IMR-90 (cell line): ENCODE measurements around the gene DENND1C. TPM values are rescaled to one million over a fixed set of nuclear protein-coding genes. Genes with fewer than 3 reads are reported as not detected.

Experiments used
- ATAC-seq: fragments of 200-7000 bp; cut with Tn5 transposase; 2 replicates; pipeline ENCODE4 v1.9.1; 2020; ENCODE audit warnings: low read depth, mild to moderate bottlenecking, moderate library complexity
- BruUV-seq: library from RNA; stranded (reverse); fragments of 400-500 nt; replicated peaks from 2 replicates; lab custom pipeline; 2021; lab: Mats Ljungman, UMichigan
- CTCF ChIA-PET: fragments of 300-600 bp; formaldehyde crosslinking; extraction: SDS; loops from one replicate; lab custom pipeline; 2021; ENCODE audit warnings: antibody characterized with exemption; lab: Yijun Ruan, JAX
- POLR2A ChIA-PET: fragments of 300-600 bp; sonication (Branson Sonifier 250); formaldehyde crosslinking; loops from one replicate; lab custom pipeline; 2022; ENCODE audit warnings: antibody characterized with exemption; ENCODE audit not compliant: unreplicated experiment; lab: Charles Lee
- DNase-seq: peaks from one replicate; pipeline ENCODE4 v3.0.0; 2013
- H2AFZ ChIP-seq: replicated peaks from 2 replicates; pipeline ENCODE3; 2013; ENCODE audit warnings: low read length, mild to moderate bottlenecking; ENCODE audit not compliant: poor library complexity
- H2AK5ac ChIP-seq: 2 replicates; pipeline ENCODE4 v1.6.1; 2013; ENCODE audit warnings: low read depth, low read length, inconsistent platforms
- H2AK9ac ChIP-seq: replicated peaks from 2 replicates; pipeline ENCODE3; 2013; ENCODE audit warnings: mild to moderate bottlenecking, low read depth, low read length, moderate library complexity; ENCODE audit not compliant: poor library complexity
- H2BK120ac ChIP-seq: 2 replicates; pipeline ENCODE4 v1.6.1; 2013; ENCODE audit warnings: low read depth, low read length, inconsistent platforms
- H2BK15ac ChIP-seq: 3 replicates; pipeline ENCODE4 v1.6.1; 2013; ENCODE audit warnings: low read depth, low read length, inconsistent platforms
- H2BK20ac ChIP-seq: 2 replicates; pipeline ENCODE4 v1.6.1; 2013; ENCODE audit warnings: low read depth, mild to moderate bottlenecking, inconsistent platforms, low read length, moderate library complexity
- H2BK5ac ChIP-seq: 2 replicates; pipeline ENCODE4 v1.6.1; 2013; ENCODE audit warnings: mild to moderate bottlenecking, low read depth, low read length, inconsistent platforms; ENCODE audit not compliant: poor library complexity, severe bottlenecking
- H3K14ac ChIP-seq: replicated peaks from 2 replicates; pipeline ENCODE4 v1.6.1; 2013; ENCODE audit warnings: low read depth, low read length, inconsistent platforms
- H3K18ac ChIP-seq: 2 replicates; pipeline ENCODE4 v1.6.1; 2013; ENCODE audit warnings: low read depth, low read length, control low read depth
- H3K23ac ChIP-seq: 2 replicates; pipeline ENCODE4 v1.6.1; 2013; ENCODE audit warnings: low read depth, low read length, inconsistent platforms
- H3K27ac ChIP-seq: 2 replicates; pipeline ENCODE4 v1.5.1; 2013; ENCODE audit warnings: mild to moderate bottlenecking, control low read depth, low read length; ENCODE audit not compliant: insufficient read depth
- H3K27me3 ChIP-seq: 2 replicates; pipeline ENCODE4 v1.6.1; 2013; ENCODE audit warnings: low read length; ENCODE audit not compliant: control insufficient read depth, insufficient read depth
- H3K36me3 ChIP-seq: 2 replicates; pipeline ENCODE4 v1.6.1; 2013; ENCODE audit warnings: low read length, mixed read lengths; ENCODE audit not compliant: control insufficient read depth, insufficient read depth
- H3K4ac ChIP-seq: 2 replicates; pipeline ENCODE4 v1.6.1; 2013; ENCODE audit warnings: low read depth, low read length, inconsistent platforms
- H3K4me1 ChIP-seq: 2 replicates; pipeline ENCODE4 v1.6.1; 2013; ENCODE audit warnings: low read length, mixed read lengths; ENCODE audit not compliant: control insufficient read depth, insufficient read depth
- H3K4me2 ChIP-seq: 2 replicates; pipeline ENCODE4 v1.6.1; 2013; ENCODE audit warnings: low read depth, mild to moderate bottlenecking, control low read depth, low read length, moderate library complexity
- H3K4me3 ChIP-seq: 2 replicates; pipeline ENCODE4 v1.5.1; 2013; ENCODE audit warnings: low read depth, mild to moderate bottlenecking, control low read depth, low read length, moderate library complexity; ENCODE audit not compliant: insufficient read depth
- H3K56ac ChIP-seq: 2 replicates; pipeline ENCODE4 v1.6.1; 2013; ENCODE audit warnings: low read length, inconsistent platforms; ENCODE audit not compliant: insufficient read depth; ENCODE audit errors: extremely low read depth
- H3K79me1 ChIP-seq, 2 experiments: 2 replicates each; pipeline ENCODE4 v1.6.1; 2013; ENCODE audit warnings: low read length in 2 of 2, inconsistent platforms in 1 of 2, low read depth in 1 of 2
- H3K9ac ChIP-seq: 2 replicates; pipeline ENCODE4 v1.6.1; 2013; ENCODE audit warnings: low read depth, low read length, control low read depth
- H3K9me1 ChIP-seq: 2 replicates; pipeline ENCODE4 v1.6.1; 2013; ENCODE audit warnings: low read length, inconsistent platforms; ENCODE audit not compliant: insufficient read depth
- H3K9me3 ChIP-seq: 2 replicates; pipeline ENCODE4 v1.6.1; 2013; ENCODE audit warnings: low read length; ENCODE audit not compliant: control insufficient read depth, insufficient read depth
- H4K20me1 ChIP-seq: 2 replicates; pipeline ENCODE4 v1.6.1; 2013; ENCODE audit warnings: low read length, inconsistent platforms; ENCODE audit not compliant: insufficient read depth
- H4K5ac ChIP-seq: 2 replicates; pipeline ENCODE4 v1.6.1; 2013; ENCODE audit warnings: mild to moderate bottlenecking, low read depth, low read length, control low read depth
- H4K8ac ChIP-seq, 2 experiments: 2 replicates each; pipeline ENCODE4 v1.6.1; 2013; ENCODE audit warnings: low read depth in 2 of 2, low read length in 2 of 2, control low read depth in 1 of 2, inconsistent platforms in 1 of 2
- H4K91ac ChIP-seq: 2 replicates; pipeline ENCODE4 v1.6.1; 2013; ENCODE audit warnings: low read depth, low read length, inconsistent platforms; ENCODE audit not compliant: insufficient read depth
- BHLHE40 ChIP-seq: fragments of 150-350 bp; IDR thresholded peaks from 2 replicates; pipeline ENCODE4 v1.6.1; 2016; ENCODE audit warnings: mild to moderate bottlenecking, low read depth, low read length
- CEBPB ChIP-seq: IDR thresholded peaks from 2 replicates; pipeline ENCODE4 v1.6.1; 2012; ENCODE audit warnings: low read depth, low read length, improper control_type of control experiment
- CTCF ChIP-seq: conservative IDR thresholded peaks from 2 replicates; pipeline ENCODE4 v1.5.1; 2012; ENCODE audit warnings: mild to moderate bottlenecking, low read depth, low read length, improper control_type of control experiment
- ELK1 ChIP-seq: fragments of 150-350 bp; IDR thresholded peaks from 2 replicates; pipeline ENCODE4 v1.6.1; 2016; ENCODE audit warnings: low read depth, mild to moderate bottlenecking, low read length, moderate library complexity, borderline replicate concordance
- FOS ChIP-seq: fragments of 150-350 bp; IDR thresholded peaks from 2 replicates; pipeline ENCODE4 v1.6.1; 2016; ENCODE audit warnings: low read depth, low read length
- MAFK ChIP-seq: IDR thresholded peaks from 2 replicates; pipeline ENCODE4 v1.6.1; 2012; ENCODE audit warnings: low read depth, low read length, improper control_type of control experiment
- MAZ ChIP-seq: IDR thresholded peaks from 2 replicates; pipeline ENCODE4 v1.6.1; 2012; ENCODE audit warnings: low read depth, mild to moderate bottlenecking, low read length, improper control_type of control experiment, moderate library complexity, borderline replicate concordance
- MXI1 ChIP-seq: IDR thresholded peaks from 2 replicates; pipeline ENCODE4 v1.6.1; 2012; ENCODE audit warnings: low read depth, mild to moderate bottlenecking, low read length, moderate library complexity, borderline replicate concordance
- RAD21 ChIP-seq: IDR thresholded peaks from 2 replicates; pipeline ENCODE4 v1.6.1; 2012; ENCODE audit warnings: low read length, improper control_type of control experiment
- RCOR1 ChIP-seq: IDR thresholded peaks from 2 replicates; pipeline ENCODE4 v1.6.1; 2012; ENCODE audit warnings: mild to moderate bottlenecking, low read length, improper control_type of control experiment; ENCODE audit not compliant: insufficient replicate concordance
- SMC3 ChIP-seq: fragments of 150-350 bp; IDR thresholded peaks from 2 replicates; pipeline ENCODE4 v1.6.1; 2016; ENCODE audit warnings: low read depth, mild to moderate bottlenecking, antibody characterized with exemption, low read length, moderate library complexity
- USF2 ChIP-seq: fragments of 150-350 bp; IDR thresholded peaks from 2 replicates; pipeline ENCODE4 v1.6.1; 2017; ENCODE audit warnings: mild to moderate bottlenecking, antibody characterized with exemption, low read length, low read depth
- WGBS, 2 experiments: methylation state at CpG; one replicate each; pipeline versions ENCODE4 v1.1.5 to v1.1.7; 2013; ENCODE audit warnings: missing lambda C conversion rate in 2 of 2; ENCODE audit not compliant: insufficient read length in 1 of 2; ENCODE audit errors: extremely low coverage in 2 of 2; 5-methylcytosine and 5-hydroxymethylcytosine counted together
- dilution Hi-C: fragments of 300-500 bp; cut with HindIII; formaldehyde crosslinking; loops from one replicate; pipeline ENCODE4 v1.14.3; 2018; ENCODE audit warnings: low sequenced_read_pairs; ENCODE audit not compliant: unreplicated experiment
- in situ Hi-C: fragments of 300-500 bp; cut with MboI; formaldehyde crosslinking; loops from 3 replicates; pipeline ENCODE4 v1.14.3; 2019; ENCODE audit warnings: low sequenced_read_pairs, inconsistent platforms, mixed read lengths
- intact Hi-C: fragments of 100-400 bp; cut with micrococcal nuclease; formaldehyde crosslinking; loops from 2 replicates; pipeline ENCODE4 v1.10.0; 2022
- polyA plus RNA-seq, 3 experiments: library from polyadenylated mRNA; depleted of rRNA; stranded (reverse); fragments of >200 nt; gene quantifications; 2 replicates each; pipeline ENCODE4 v1.2.3, GENCODE V29; 2012; ENCODE audit warnings: low replicate concordance in 1 of 3
- total RNA-seq: library from RNA; depleted of rRNA; stranded (reverse); fragments of >200 nt; gene quantifications from 2 replicates; pipeline ENCODE4 v1.2.3, GENCODE V29; 2012

DENND1C gene
- total and polyA plus RNA-seq, 2 of the 4 experiments (the other 2 are of a cell fraction) = not detected

GRCh38 chr19:6459262-6460098, 22.1 kb downstream of the DENND1C start, which contains the start of gene SLC25A23:
TSS of gene SLC25A23 (minus strand) at chr19:6459792. CDS start at chr19:6459628, 164 bp downstream.
- H3K27ac ChIP-seq = peak within 1 kb of the TSS; percentile 4; the same call in 1 of the 2 replicates
- TF ChIP-seq MXI1 (no peak), MAFK (no peak), RCOR1 (no peak), USF2 (no peak), BHLHE40 (no peak), FOS (no peak), SMC3 (no peak), MAZ (no peak), RAD21 (no peak), CEBPB (no peak), ELK1 (no peak), CTCF (no peak)

More at GRCh38 chr19:6459262-6460098, 22.1 kb downstream of the DENND1C start, which contains the start of gene SLC25A23:
- Histone ChIP-seq H3K4me3 (peak within 1 kb of the TSS; percentile 61), H2BK20ac (no peak within 1 kb of the TSS), H2AK9ac (peak within 1 kb of the TSS; percentile 52), H2BK120ac (0 out of 2 replicates have a peak within 1 kb of the TSS, but pooled peaks have one; percentile 55), H3K9me1 (no peaks in the 10 kb centered on the region; the same call in 1 of the 2 replicates), H3K4me1 (peaks cover 3% of the 10 kb centered on the region; the same call in 1 of the 2 replicates), H3K36me3 (peaks cover 2% of the 10 kb centered on the region; the same call in 1 of the 2 replicates), H3K14ac (no peak within 1 kb of the TSS), H4K91ac (no peak within 1 kb of the TSS; the same call in 1 of the 2 replicates), H3K9me3 (peaks cover 2% of the 10 kb centered on the region; the same call in 1 of the 2 replicates), H4K5ac (no peak within 1 kb of the TSS), H3K4me2 (peak within 1 kb of the TSS; percentile 96), H3K18ac (no peak within 1 kb of the TSS; the same call in 1 of the 2 replicates), H2AK5ac (0 out of 2 replicates have a peak within 1 kb of the TSS, but pooled peaks have one; percentile 12), H2BK5ac (no peak within 1 kb of the TSS), H4K8ac (peak within 1 kb of the TSS in 1 of 2 experiments; percentile 59; a peak in 1 of 4 replicates), H3K9ac (peak within 1 kb of the TSS; percentile 27), H3K27me3 (peaks cover 10% of the 10 kb centered on the region), H2AFZ (peak within 1 kb of the TSS; percentile 98), H3K4ac (no peak within 1 kb of the TSS), H3K79me1 (peaks cover 0 to 3% of the 10 kb centered on the region in 2 experiments; a peak in 1 of 4 replicates), H3K56ac (no peak within 1 kb of the TSS), H3K23ac (no peak within 1 kb of the TSS), H4K20me1 (no peaks in the 10 kb centered on the region), H2BK15ac (no peak within 1 kb of the TSS; the same call in 2 of the 3 replicates)
- intact Hi-C loops (loop anchor here (1.0 to 10.0 kb wide), 3 partner anchors 278 to 665 kb away; partner anchors contain the start of genes DUS3L and GPR108), in situ Hi-C loops (no loop called here), dilution Hi-C loops (no loop called here)
- 0% methylated on average over 13 of the region's 70 CpGs; no CpG with 5 or more reads in 1 of the 2 experiments for WGBS, 2 experiments
- DNase-seq (peak; percentile 64), ATAC-seq (peak; percentile 81)
- no TSS peak for BruUV-seq
- ChIA-PET POLR2A (no interaction called here), CTCF (no interaction called here)
